K562 (cell line): ENCODE measurements around the gene TTN. TPM values are rescaled to one million over a fixed set of nuclear protein-coding genes. Genes with fewer than 3 reads are reported as not detected.

Experiments
- ATAC-seq: fragments of 200-7000 bp; cut with Tn5 transposase; 3 replicates; pipeline ENCODE4 v1.9.1; 2020; ENCODE audit warnings: moderate library complexity
- BruUV-seq: library from RNA; stranded (reverse); fragments of 400-500 nt; replicated peaks from 2 replicates; lab custom pipeline; 2021; lab: Mats Ljungman, UMichigan
- CTCF ChIA-PET: fragments of 300-600 bp; formaldehyde crosslinking; extraction: SDS; loops from one replicate; lab custom pipeline; 2021; ENCODE audit warnings: low intra/inter-chr PET ratio; lab: Yijun Ruan, JAX
- POLR2A ChIA-PET: fragments of 300-600, 350-650 bp; sonication (Branson Sonifier 250); formaldehyde crosslinking; extraction: SDS; loops from one replicate; lab custom pipeline; 2021; ENCODE audit warnings: antibody characterized with exemption, inconsistent platforms; lab: Yijun Ruan, JAX
- DNase-seq, 4 experiments: peaks; one replicate each; pipeline versions ENCODE4 v3.0.0 to v3.0.0-alpha.2; 2011 to 2018; ENCODE audit warnings: low spot score in 3 of 4, mixed read lengths in 3 of 4; ENCODE audit errors: extremely low read depth in 1 of 4
- FAIRE-seq: peaks from 2 replicates; lab custom pipeline; 2011; peaks lifted over from hg19 to GRCh38; lab: Jason Lieb, UNC
- H2AFZ ChIP-seq: 2 replicates; pipeline ENCODE4 v1.6.0; 2011; ENCODE audit warnings: low read depth, low read length, control low read depth, inconsistent platforms
- H3K27ac ChIP-seq: fragments of 200-600 bp; 3 replicates; pipeline ENCODE4 v1.8.0; 2011; ENCODE audit warnings: low read depth, mild to moderate bottlenecking, control low read depth, inconsistent platforms, low read length, moderate library complexity, mixed read lengths; ENCODE audit errors: extremely low read depth
- H3K27me3 ChIP-seq, 2 experiments: fragments of 300-600 bp in 1 of 2; 2 replicates in 1 of 2; 3 replicates in 1 of 2; pipeline versions ENCODE4 v1.6.0 to v1.8.0; 2011; ENCODE audit warnings: inconsistent platforms in 2 of 2, low read length in 2 of 2, mild to moderate bottlenecking in 1 of 2, mixed read lengths in 1 of 2, moderate library complexity in 1 of 2; ENCODE audit not compliant: control insufficient read depth in 2 of 2, insufficient read depth in 2 of 2
- H3K36me3 ChIP-seq: fragments of 300-600 bp; 3 replicates; pipeline ENCODE4 v1.8.0; 2011; ENCODE audit warnings: mild to moderate bottlenecking, low read length, inconsistent platforms; ENCODE audit not compliant: control insufficient read depth, insufficient read depth
- H3K4me1 ChIP-seq, 2 experiments: fragments of 200-600 bp in 1 of 2; replicated peaks in 1 of 2; 2 replicates in 1 of 2; 3 replicates in 1 of 2; pipeline versions ENCODE4 v1.5.1 to v1.8.0; 2011; ENCODE audit warnings: inconsistent platforms in 2 of 2, low read length in 2 of 2, mild to moderate bottlenecking in 1 of 2, mixed read lengths in 1 of 2, moderate library complexity in 1 of 2; ENCODE audit not compliant: control insufficient read depth in 2 of 2, insufficient read depth in 2 of 2
- H3K4me2 ChIP-seq: 2 replicates; pipeline ENCODE4 v1.6.1; 2011; ENCODE audit warnings: low read length, control low read depth, inconsistent platforms, mixed read lengths; ENCODE audit not compliant: insufficient read depth
- H3K4me3 ChIP-seq: fragments of 200-600 bp; sonication (generic), shearing (Covaris generic); 2 replicates; pipeline ENCODE4 v1.5.1; 2016; ENCODE audit warnings: control low read depth, inconsistent platforms
- H3K79me2 ChIP-seq: fragments of 200-600 bp; 3 replicates; pipeline ENCODE4 v1.8.0; 2011; ENCODE audit warnings: low read length, inconsistent platforms; ENCODE audit not compliant: control insufficient read depth, insufficient read depth
- H3K9ac ChIP-seq, 2 experiments: 2 replicates each; pipeline versions ENCODE4 v1.6.0 to v1.6.1; 2011; ENCODE audit warnings: low read depth in 2 of 2, low read length in 2 of 2, control low read depth in 1 of 2, inconsistent platforms in 1 of 2, mild to moderate bottlenecking in 1 of 2, mixed read lengths in 1 of 2; ENCODE audit not compliant: insufficient read depth in 1 of 2
- H3K9me1 ChIP-seq: one replicate; pipeline ENCODE4 v1.6.0; 2011; ENCODE audit warnings: inconsistent platforms, mild to moderate bottlenecking, low read length, moderate library complexity; ENCODE audit not compliant: control insufficient read depth, insufficient read depth
- H3K9me3 ChIP-seq: replicated peaks from 2 replicates; pipeline ENCODE4 v1.5.1; 2011; ENCODE audit warnings: low read depth, low read length, inconsistent platforms; ENCODE audit not compliant: control insufficient read depth, insufficient read depth
- H4K20me1 ChIP-seq: replicated peaks from 2 replicates; pipeline ENCODE4 v1.6.1; 2011; ENCODE audit warnings: low read length, inconsistent platforms, mixed read lengths; ENCODE audit not compliant: control insufficient read depth, insufficient read depth
- NFATC3 ChIP-seq: fragments of 450-650 bp; IDR thresholded peaks from 2 replicates; pipeline ENCODE4 v1.6.1; 2017; ENCODE audit warnings: mild to moderate bottlenecking
- NR2C2 ChIP-seq, 2 experiments: fragments of 200-800 bp in 1 of 2; sonication (Bioruptor generic) in 1 of 2; sonication (generic) in 1 of 2; formaldehyde crosslinking in 1 of 2; IDR thresholded peaks; 2 replicates each; pipeline versions ENCODE4 v1.6.1 to v1.8.0; 2016 to 2022; ENCODE audit warnings: mild to moderate bottlenecking in 1 of 2, missing compliant biosample characterization in 1 of 2, missing genetic modification characterization in 1 of 2, missing genetic modification reagents in 1 of 2
- NR2F6 ChIP-seq: fragments of 450-650 bp; formaldehyde crosslinking; IDR thresholded peaks from 2 replicates; pipeline ENCODE4 v1.4.0; 2020; ENCODE audit warnings: mild to moderate bottlenecking
- ZNF583 ChIP-seq: fragments of 250-450 bp; sonication (Bioruptor Pico); IDR thresholded peaks from 2 replicates; pipeline ENCODE4 v1.4.0; 2020
- ZSCAN32 ChIP-seq: fragments of 450-650 bp; formaldehyde crosslinking; IDR thresholded peaks from 2 replicates; pipeline ENCODE4 v1.4.0; 2020; ENCODE audit warnings: mild to moderate bottlenecking, moderate library complexity
- WGBS: fragments of 100-300 bp; shearing (Covaris generic); methylation state at CpG from one replicate; pipeline ENCODE4 v1.1.6; 2016; ENCODE audit warnings: low coverage, mixed read lengths; ENCODE audit not compliant: insufficient coverage; ENCODE audit errors: missing lambda C conversion rate; 5-methylcytosine and 5-hydroxymethylcytosine counted together
- in situ Hi-C: fragments of 300-500 bp; cut with MboI; formaldehyde crosslinking; loops from 4 replicates; pipeline ENCODE4 v1.15.0; 2018; ENCODE audit warnings: inconsistent platforms, mixed read lengths
- intact Hi-C: fragments of 100-400 bp; cut with micrococcal nuclease; formaldehyde crosslinking; loops from 2 replicates; pipeline ENCODE4 v1.14.2; 2022
- polyA plus RNA-seq, 8 experiments: library from polyadenylated mRNA; depleted of rRNA in 4 of 8; stranded (reverse) in 5 of 8; unstranded in 3 of 8; fragments of >200 nt; fragmentation: Nextera tagmentation in 2 of 8; fragmentation: Illumina TruSeq in 1 of 8; extraction: Ambion mirVana in 2 of 8; extraction: Trizol in 1 of 8; gene quantifications; 2 replicates each; pipeline versions ENCODE4 v1.2.1 to v1.2.3, GENCODE V29; 2011 to 2014; ENCODE audit warnings: inconsistent platforms in 1 of 8, missing spikeins in 1 of 8
- total RNA-seq, 7 experiments: library from RNA; depleted of rRNA in 6 of 7; stranded (reverse); fragments of >200 nt in 6 of 7; fragmentation: Illumina TruSeq in 2 of 7; extraction: Trizol in 2 of 7; gene quantifications; 2 replicates each; pipeline versions ENCODE4 v1.2.1 to v1.2.3, GENCODE V29; 2011 to 2021; ENCODE audit warnings: low replicate concordance in 1 of 7
- TF ChIP-seq, protein P1 (sequence below): fragments of 250-450 bp; sonication (Bioruptor Pico); IDR thresholded peaks from 2 replicates; pipeline ENCODE4 v1.5.0; 2022; ENCODE audit warnings: mild to moderate bottlenecking
- TF ChIP-seq, protein P2 (sequence below): fragments of 250-450 bp; sonication (Bioruptor Pico); IDR thresholded peaks from 2 replicates; pipeline ENCODE4 v1.8.0; 2022; ENCODE audit warnings: inconsistent platforms, mild to moderate bottlenecking, moderate library complexity, borderline replicate concordance
- TF ChIP-seq, protein P3 (sequence below), 2 experiments: fragments of 450-650 bp in 1 of 2; IDR thresholded peaks; 2 replicates each; pipeline ENCODE4 v1.6.1; 2011 to 2017; ENCODE audit warnings: low read depth in 2 of 2, antibody characterized with exemption in 1 of 2, borderline replicate concordance in 1 of 2, low read length in 1 of 2, mild to moderate bottlenecking in 1 of 2, mixed read lengths in 1 of 2; ENCODE audit not compliant: control insufficient read depth in 1 of 2

TTN gene
- total and polyA plus RNA-seq, 9 of the 15 experiments (the other 6 are each of a cell fraction or from before 2014, with no cell fraction given), result under 0.01 to 0.20 (median 0.04) TPM; not detected in 1

DNA sequence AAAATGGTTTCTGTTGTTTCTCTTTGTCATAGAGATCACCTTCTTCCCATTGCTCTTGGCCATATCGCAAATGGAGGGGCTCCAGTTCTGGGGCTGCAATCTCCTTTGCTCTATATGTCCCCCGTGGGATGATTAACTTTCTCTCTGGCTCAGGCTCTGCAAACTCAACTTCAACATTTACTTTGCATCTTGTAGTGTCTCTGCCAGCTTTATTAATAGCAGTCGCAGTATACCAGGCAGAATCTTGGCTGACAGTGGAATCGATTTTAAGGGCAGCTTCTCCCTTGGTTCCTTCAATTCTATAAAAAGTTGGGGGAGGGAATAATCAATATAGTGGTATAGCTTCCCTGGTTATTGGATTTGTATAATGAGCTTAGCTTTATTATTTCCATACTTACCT, 30.5 kb downstream of the TTN start:
- intact Hi-C loops, result no loop called here
- ATAC-seq (no peak), FAIRE-seq (no peak), DNase-seq (no peak)
- H2AFZ ChIP-seq, result no peak overlapping the region
- ChIA-PET POLR2A (no interaction called here), CTCF (no interaction called here)
- no peaks in the 10 kb centered on the region for H4K20me1 ChIP-seq
- no TSS peak for BruUV-seq
- TF ChIP-seq NFATC3 (no peak), NR2F6 (CRISPR knock-in tag) (no peak), NR2C2 (CRISPR knock-in tag; IDR thresholded peaks at IDR 0.05) (no peak), NR2C2 (tag; IDR thresholded peaks at IDR 0.05) (no peak), ZSCAN32 (CRISPR knock-in tag) (no peak), ZNF583 (CRISPR knock-in tag) (no peak)
- TF ChIP-seq, protein P1, sequence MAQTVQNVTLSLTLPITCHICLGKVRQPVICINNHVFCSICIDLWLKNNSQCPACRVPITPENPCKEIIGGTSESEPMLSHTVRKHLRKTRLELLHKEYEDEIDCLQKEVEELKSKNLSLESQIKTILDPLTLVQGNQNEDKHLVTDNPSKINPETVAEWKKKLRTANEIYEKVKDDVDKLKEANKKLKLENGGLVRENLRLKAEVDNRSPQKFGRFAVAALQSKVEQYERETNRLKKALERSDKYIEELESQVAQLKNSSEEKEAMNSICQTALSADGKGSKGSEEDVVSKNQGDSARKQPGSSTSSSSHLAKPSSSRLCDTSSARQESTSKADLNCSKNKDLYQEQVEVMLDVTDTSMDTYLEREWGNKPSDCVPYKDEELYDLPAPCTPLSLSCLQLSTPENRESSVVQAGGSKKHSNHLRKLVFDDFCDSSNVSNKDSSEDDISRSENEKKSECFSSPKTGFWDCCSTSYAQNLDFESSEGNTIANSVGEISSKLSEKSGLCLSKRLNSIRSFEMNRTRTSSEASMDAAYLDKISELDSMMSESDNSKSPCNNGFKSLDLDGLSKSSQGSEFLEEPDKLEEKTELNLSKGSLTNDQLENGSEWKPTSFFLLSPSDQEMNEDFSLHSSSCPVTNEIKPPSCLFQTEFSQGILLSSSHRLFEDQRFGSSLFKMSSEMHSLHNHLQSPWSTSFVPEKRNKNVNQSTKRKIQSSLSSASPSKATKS (CRISPR knock-in tag), result no peak
- TF ChIP-seq, protein P2, sequence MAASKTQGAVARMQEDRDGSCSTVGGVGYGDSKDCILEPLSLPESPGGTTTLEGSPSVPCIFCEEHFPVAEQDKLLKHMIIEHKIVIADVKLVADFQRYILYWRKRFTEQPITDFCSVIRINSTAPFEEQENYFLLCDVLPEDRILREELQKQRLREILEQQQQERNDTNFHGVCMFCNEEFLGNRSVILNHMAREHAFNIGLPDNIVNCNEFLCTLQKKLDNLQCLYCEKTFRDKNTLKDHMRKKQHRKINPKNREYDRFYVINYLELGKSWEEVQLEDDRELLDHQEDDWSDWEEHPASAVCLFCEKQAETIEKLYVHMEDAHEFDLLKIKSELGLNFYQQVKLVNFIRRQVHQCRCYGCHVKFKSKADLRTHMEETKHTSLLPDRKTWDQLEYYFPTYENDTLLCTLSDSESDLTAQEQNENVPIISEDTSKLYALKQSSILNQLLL (CRISPR knock-in tag), result no peak
- TF ChIP-seq, protein P3, sequence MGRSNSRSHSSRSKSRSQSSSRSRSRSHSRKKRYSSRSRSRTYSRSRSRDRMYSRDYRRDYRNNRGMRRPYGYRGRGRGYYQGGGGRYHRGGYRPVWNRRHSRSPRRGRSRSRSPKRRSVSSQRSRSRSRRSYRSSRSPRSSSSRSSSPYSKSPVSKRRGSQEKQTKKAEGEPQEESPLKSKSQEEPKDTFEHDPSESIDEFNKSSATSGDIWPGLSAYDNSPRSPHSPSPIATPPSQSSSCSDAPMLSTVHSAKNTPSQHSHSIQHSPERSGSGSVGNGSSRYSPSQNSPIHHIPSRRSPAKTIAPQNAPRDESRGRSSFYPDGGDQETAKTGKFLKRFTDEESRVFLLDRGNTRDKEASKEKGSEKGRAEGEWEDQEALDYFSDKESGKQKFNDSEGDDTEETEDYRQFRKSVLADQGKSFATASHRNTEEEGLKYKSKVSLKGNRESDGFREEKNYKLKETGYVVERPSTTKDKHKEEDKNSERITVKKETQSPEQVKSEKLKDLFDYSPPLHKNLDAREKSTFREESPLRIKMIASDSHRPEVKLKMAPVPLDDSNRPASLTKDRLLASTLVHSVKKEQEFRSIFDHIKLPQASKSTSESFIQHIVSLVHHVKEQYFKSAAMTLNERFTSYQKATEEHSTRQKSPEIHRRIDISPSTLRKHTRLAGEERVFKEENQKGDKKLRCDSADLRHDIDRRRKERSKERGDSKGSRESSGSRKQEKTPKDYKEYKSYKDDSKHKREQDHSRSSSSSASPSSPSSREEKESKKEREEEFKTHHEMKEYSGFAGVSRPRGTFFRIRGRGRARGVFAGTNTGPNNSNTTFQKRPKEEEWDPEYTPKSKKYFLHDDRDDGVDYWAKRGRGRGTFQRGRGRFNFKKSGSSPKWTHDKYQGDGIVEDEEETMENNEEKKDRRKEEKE (IDR thresholded peaks at IDR 0.05; ENCODE audit: borderline replicate concordance in 1 of 2, control insufficient read depth in 1 of 2, low read depth in 2 of 2, low read length in 1 of 2), result no peak
- in situ Hi-C loops, result no loop called here
- no peak overlapping the region for H3K27ac ChIP-seq
- H3K79me2 ChIP-seq, result no peaks in the 10 kb centered on the region
- 1% methylated on average over 4 of the region's 4 CpGs for WGBS
- H3K9ac ChIP-seq, result no peak overlapping the region
- H3K4me3 ChIP-seq, result no peak overlapping the region
- H3K36me3 ChIP-seq, result no peaks in the 10 kb centered on the region
- H3K27me3 ChIP-seq, result no peaks in the 10 kb centered on the region
- H3K4me1 ChIP-seq, result no peaks in the 10 kb centered on the region
- no peak overlapping the region for H3K4me2 ChIP-seq
- H3K9me3 ChIP-seq, result no peaks in the 10 kb centered on the region
- H3K9me1 ChIP-seq, result no peaks in the 10 kb centered on the region
